ES-I3 (cell line): ENCODE data around the gene CACNA1G.

ENCODE experiments used
- H3K36me3 ChIP-seq: 2 replicates; pipeline ENCODE4 v1.6.1; 2013; ENCODE audit warnings: mild to moderate bottlenecking, low read length, control low read depth, moderate library complexity; ENCODE audit not compliant: insufficient read depth
- H3K4me1 ChIP-seq: 2 replicates; pipeline ENCODE4 v1.6.1; 2013; ENCODE audit warnings: mild to moderate bottlenecking, control low read depth, low read length; ENCODE audit not compliant: insufficient read depth
- H3K9ac ChIP-seq: 2 replicates; pipeline ENCODE4 v1.6.1; 2013; ENCODE audit warnings: low read depth, mild to moderate bottlenecking, low read length, moderate library complexity
- H3K9me3 ChIP-seq: 2 replicates; pipeline ENCODE4 v1.6.1; 2013; ENCODE audit warnings: mild to moderate bottlenecking, low read length, moderate library complexity; ENCODE audit not compliant: control insufficient read depth, insufficient read depth

CACNA1G gene

GRCh38 chr17:50633683-50634082, 73.2 kb downstream of the CACNA1G start:
- H3K9ac ChIP-seq, result no peak overlapping the region
- no peaks in the 10 kb centered on the region for H3K36me3 ChIP-seq
- peaks cover 23% of the 10 kb centered on the region for H3K4me1 ChIP-seq
- H3K9me3 ChIP-seq, result no peaks in the 10 kb centered on the region

DNA sequence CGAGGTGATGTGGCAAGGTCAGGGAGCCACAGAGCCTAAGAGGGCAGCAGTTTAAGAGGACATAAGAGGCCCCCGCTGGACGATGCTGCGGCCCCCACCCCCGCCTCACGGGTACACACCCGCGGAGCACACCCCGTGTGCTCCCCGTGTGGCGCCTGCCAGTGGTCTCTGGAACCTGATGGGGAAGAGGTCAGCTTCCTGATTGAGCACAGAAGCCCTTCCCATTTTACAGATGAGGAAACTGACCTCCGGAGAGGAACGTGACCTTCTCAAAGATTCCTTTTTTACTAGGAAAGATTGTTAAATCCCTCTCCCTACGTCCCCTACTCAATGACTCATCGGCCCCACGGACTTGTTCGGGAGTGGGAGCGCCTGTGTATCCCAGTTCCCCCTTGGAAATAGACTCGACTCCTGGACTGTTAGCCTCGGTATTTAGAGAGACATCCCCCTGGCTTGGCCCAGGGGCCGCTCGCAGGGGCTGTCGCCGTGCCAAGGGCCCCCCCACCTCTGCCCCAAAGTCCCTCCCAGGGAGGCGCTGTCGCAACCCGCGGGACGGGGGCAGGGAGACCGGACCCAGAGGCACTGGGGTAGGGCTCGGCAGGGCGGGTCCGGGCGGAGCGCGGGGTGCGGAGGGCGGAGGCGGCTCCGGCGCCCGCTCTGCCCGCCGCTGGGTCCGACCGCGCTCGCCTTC, 73.9 kb downstream of the CACNA1G start, which contains the start of gene ABCC3:
ABCC3 (plus strand) TSS at position 658 of the 691 bp plus-strand sequence. CDS start 56 bp downstream, outside the sequence.
- no peaks in the 10 kb centered on the region for H3K36me3 ChIP-seq
- peaks cover 25% of the 10 kb centered on the region for H3K4me1 ChIP-seq
- peak within 1 kb of the TSS; percentile 69; the same call in 1 of the 2 replicates for H3K9ac ChIP-seq

GRCh38 chr17:50634915-50635731, 74.6 kb downstream of the CACNA1G start:
- no peaks in the 10 kb centered on the region for H3K36me3 ChIP-seq
- H3K9me3 ChIP-seq, result no peaks in the 10 kb centered on the region
- peaks cover 28% of the 10 kb centered on the region for H3K4me1 ChIP-seq
- peak overlapping the region; percentile 69; the same call in 1 of the 2 replicates for H3K9ac ChIP-seq

More for the DNA sequence above, 73.9 kb downstream of the CACNA1G start, which contains the start of gene ABCC3:
- no peaks in the 10 kb centered on the region for H3K9me3 ChIP-seq

GRCh38 chr17:50635732-50635981, 75.1 kb downstream of the CACNA1G start:
- peaks cover 33% of the 10 kb centered on the region for H3K4me1 ChIP-seq
- no peaks in the 10 kb centered on the region for H3K36me3 ChIP-seq
- H3K9me3 ChIP-seq, result no peaks in the 10 kb centered on the region
- no peak overlapping the region for H3K9ac ChIP-seq

DNA sequence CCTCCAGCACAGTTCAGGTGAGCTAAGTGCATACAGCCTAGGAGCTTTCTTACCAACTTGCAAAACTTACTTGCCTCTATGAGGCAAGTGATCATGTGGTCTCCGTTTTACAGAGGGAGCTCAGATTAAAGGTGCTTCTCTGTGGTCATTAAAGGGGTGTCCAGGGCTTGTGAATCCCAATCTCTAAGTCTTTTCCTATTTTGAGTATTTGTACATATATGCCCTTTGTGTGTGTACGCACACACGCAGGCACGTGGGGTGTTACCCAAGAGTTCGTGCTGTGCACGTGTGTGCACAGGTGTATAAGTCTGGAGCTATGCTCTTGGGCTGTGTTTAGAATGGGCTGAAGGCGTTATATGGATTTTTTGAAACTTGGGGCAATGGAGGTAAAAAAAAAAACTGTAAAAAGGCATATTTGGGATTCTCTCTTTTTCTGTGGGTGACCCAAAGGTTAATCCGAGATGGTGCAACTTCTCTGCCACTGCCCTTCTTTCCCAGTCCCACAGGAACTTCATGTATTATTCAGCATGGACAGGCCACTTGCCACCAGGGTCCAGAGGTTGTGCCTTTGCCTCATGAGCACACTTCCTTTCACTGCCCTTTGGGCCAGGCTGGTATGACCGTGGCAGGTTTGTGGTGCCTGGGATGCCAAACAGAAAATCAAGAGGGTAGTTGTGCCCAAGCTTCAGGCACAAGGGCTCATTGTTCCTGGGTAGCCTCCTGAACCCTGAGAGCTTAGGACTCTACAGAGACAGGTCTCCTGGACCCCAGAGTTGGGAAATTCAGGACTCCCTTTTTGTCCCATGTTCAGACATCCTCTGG, 75.7 kb downstream of the CACNA1G start:
- H3K9me3 ChIP-seq, result no peaks in the 10 kb centered on the region
- H3K4me1 ChIP-seq, result peaks cover 39% of the 10 kb centered on the region
- no peaks in the 10 kb centered on the region for H3K36me3 ChIP-seq
- H3K9ac ChIP-seq, result no peak overlapping the region

DNA sequence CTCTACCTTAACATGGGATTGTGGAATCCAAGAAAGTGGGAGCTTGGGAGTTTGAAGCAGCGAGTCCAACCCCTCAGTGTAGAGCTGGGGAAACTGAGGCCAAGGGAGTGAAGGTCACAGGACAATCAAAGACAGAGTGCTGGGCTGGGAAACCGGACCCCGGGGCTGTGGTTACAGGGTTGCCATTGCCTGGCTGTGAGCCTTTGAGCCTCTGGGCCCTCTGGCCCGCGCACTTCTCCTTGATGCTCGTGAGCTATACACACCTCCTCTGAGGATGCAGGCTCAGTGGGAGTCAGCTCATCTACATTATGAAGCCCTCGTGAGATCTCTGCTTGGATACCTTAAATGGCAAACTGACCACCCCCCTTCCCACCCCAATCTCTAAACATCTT, 76.3 kb downstream of the CACNA1G start:
- H3K9me3 ChIP-seq, result no peaks in the 10 kb centered on the region

DNA sequence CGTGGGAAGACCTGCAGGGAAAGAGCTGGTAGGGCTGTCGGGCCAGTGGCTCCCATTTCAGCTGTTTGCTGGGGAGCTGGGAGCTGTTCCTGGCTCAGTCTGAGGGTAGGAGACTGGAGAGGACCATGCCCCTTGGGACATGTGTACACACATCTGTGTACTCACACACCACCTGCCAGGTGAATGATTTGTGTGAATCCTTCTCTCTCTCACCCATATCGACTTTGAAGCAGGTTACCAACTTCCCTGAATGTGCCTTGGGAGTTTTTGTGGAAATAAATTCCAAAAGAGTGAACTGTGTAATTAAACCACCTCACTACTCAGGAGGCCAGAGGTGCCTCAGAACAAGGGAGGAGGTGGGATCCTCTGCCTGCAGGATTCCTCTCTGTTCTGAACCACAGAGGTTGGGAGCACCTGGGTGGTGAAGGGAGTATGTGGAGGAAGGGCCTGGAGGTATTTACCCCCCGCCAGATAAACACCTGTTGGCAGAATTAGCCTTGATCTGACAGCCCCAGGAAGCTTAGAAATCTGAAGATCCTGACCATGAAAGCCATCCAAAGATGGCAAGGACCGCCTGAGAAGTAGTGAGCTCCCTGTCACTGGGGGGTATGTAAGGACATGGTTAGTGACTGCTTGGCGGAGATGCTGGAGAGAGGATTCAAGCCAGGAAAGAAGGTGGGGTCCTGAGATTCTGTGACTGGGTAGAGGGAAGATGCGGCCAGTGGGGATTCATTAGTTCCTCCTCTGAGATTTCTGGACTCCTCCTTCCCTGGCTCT, 77.5 kb downstream of the CACNA1G start:
- Histone ChIP-seq H3K9me3 (no peaks in the 10 kb centered on the region), H3K9ac (no peak overlapping the region), H3K4me1 (peaks cover 43% of the 10 kb centered on the region), H3K36me3 (no peaks in the 10 kb centered on the region)

More for the DNA sequence above, 76.3 kb downstream of the CACNA1G start:
- Histone ChIP-seq H3K36me3 (no peaks in the 10 kb centered on the region), H3K4me1 (peaks cover 43% of the 10 kb centered on the region), H3K9ac (no peak overlapping the region)

- peaks cover 43% of the 10 kb centered on the region for H3K4me1 ChIP-seq
- H3K9me3 ChIP-seq, result no peaks in the 10 kb centered on the region
- no peaks in the 10 kb centered on the region for H3K36me3 ChIP-seq
- H3K9ac ChIP-seq, result no peak overlapping the region
Observed at GRCh38 chr17:50638606-50638965, 78.1 kb downstream of the CACNA1G start.

GRCh38 chr17:50638966-50639713, 78.6 kb downstream of the CACNA1G start:
- no peak overlapping the region for H3K9ac ChIP-seq
- H3K4me1 ChIP-seq, result peaks cover 43% of the 10 kb centered on the region
- no peaks in the 10 kb centered on the region for H3K36me3 ChIP-seq
- no peaks in the 10 kb centered on the region for H3K9me3 ChIP-seq

- Histone ChIP-seq H3K4me1 (peaks cover 43% of the 10 kb centered on the region), H3K9ac (no peak overlapping the region), H3K9me3 (no peaks in the 10 kb centered on the region), H3K36me3 (no peaks in the 10 kb centered on the region)
Observed at GRCh38 chr17:50640686-50641351, 80.3 kb downstream of the CACNA1G start.

- Histone ChIP-seq H3K9me3 (no peaks in the 10 kb centered on the region), H3K36me3 (no peaks in the 10 kb centered on the region), H3K4me1 (peaks cover 43% of the 10 kb centered on the region), H3K9ac (no peak overlapping the region)
Observed at GRCh38 chr17:50641357-50641756, 80.8 kb downstream of the CACNA1G start.

DNA sequence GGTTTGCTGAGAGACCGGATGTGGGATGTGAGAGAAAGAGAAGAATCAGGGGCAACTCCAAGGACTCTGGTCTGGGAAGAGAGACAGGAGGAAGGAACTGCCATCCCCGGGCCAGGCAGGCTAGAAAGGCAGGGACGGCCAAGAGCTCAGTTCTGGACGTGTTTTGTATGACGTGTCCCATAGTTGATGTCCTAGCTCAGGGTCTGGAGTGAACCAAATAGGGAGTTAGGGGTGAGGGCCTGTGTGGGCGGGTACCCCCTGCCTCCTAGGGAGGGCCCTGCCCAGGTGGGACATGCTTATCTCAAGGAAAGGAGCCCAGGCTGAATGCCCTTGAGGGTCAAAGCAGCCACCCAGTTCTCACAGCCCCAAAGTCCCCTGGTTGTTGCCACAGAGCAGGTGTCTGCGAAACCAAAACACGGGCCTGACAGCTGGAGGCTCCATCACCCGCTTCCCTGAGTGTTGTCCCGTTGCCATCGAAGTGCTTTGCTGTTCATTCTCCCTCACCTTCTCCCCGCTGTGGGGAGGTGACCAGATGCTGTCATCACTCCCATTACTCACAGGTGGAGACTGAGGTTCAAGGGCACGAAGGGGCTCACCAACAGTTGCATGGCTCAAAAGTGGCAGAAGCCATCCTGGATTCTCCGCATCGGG, 81.7 kb downstream of the CACNA1G start:
- H3K4me1 ChIP-seq, result peaks cover 40% of the 10 kb centered on the region
- H3K36me3 ChIP-seq, result no peaks in the 10 kb centered on the region
- no peaks in the 10 kb centered on the region for H3K9me3 ChIP-seq
- H3K9ac ChIP-seq, result no peak overlapping the region
